MM.1S (cell line): ENCODE results near the gene FGF18.

ENCODE experiments used
- CTCF ChIP-seq: fragments of 300-600 bp; sonication (generic); IDR thresholded peaks from 2 replicates; pipeline ENCODE4 v1.5.1; 2016; ENCODE audit warnings: antibody characterized with exemption, low read length, mixed read lengths
- EZH2 ChIP-seq: fragments of 300-600 bp; sonication (generic); optimal IDR thresholded peaks from 2 replicates; pipeline ENCODE3; 2017; ENCODE audit warnings: low read depth, mild to moderate bottlenecking, antibody characterized with exemption, low read length, mixed read lengths
- EZH2phosphoT487 ChIP-seq: fragments of 300-600 bp; sonication (generic); IDR thresholded peaks from 2 replicates; pipeline ENCODE4 v1.6.1; 2018; ENCODE audit warnings: antibody characterized with exemption, low read length

DNA sequence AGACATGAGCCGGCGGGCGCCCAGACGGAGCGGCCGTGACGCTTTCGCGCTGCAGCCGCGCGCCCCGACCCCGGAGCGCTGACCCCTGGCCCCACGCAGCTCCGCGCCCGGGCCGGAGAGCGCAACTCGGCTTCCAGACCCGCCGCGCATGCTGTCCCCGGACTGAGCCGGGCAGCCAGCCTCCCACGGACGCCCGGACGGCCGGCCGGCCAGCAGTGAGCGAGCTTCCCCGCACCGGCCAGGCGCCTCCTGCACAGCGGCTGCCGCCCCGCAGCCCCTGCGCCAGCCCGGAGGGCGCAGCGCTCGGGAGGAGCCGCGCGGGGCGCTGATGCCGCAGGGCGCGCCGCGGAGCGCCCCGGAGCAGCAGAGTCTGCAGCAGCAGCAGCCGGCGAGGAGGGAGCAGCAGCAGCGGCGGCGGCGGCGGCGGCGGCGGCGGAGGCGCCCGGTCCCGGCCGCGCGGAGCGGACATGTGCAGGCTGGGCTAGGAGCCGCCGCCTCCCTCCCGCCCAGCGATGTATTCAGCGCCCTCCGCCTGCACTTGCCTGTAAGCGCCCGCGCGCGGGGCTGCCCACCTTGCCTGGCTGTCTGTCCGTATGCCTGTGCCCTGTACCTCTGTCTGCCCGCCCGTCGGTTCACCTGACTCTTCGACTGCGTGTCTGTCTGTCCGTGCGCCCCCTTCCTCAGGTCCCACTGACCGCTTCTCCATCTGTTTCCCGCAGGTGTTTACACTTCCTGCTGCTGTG is 412 bp downstream of the FGF18 start:
- no peak for TF ChIP-seq CTCF
- TF ChIP-seq EZH2, result no peak
- TF ChIP-seq EZH2phosphoT487, result no peak
